ENCODE measurements around the gene SMYD3. TPM values are rescaled to one million over a fixed set of nuclear protein-coding genes. Genes with fewer than 3 reads are reported as not detected.

The SMYD3 gene
- total and polyA plus RNA-seq, 2 donors (not counting 3 experiments of a cell fraction or from before 2014, with no cell fraction given) = 16.0 to 32.1 TPM

- FAIRE-seq = no peak
- H3K4me1 ChIP-seq (ENCODE audit: control insufficient read depth, extremely low read depth, insufficient read depth, low read length) = no peaks in the 10 kb centered on the region
- TF ChIP-seq JUN (IDR thresholded peaks at IDR 0.05; ENCODE audit: borderline replicate concordance, insufficient read depth, insufficient read length, low read depth) (no peak), POLR2AphosphoS5 (IDR thresholded peaks at IDR 0.05; ENCODE audit: insufficient read depth, low read depth, low read length) (no peak), POLR2A (IDR thresholded peaks at IDR 0.05; ENCODE audit: low read depth, low read length) (no peak), GATA2 (IDR thresholded peaks at IDR 0.05; ENCODE audit: insufficient read depth, insufficient read length, low read depth, low read length) (no peak), FOS (IDR thresholded peaks at IDR 0.05; ENCODE audit: borderline replicate concordance, insufficient read depth, low read length) (no peak), EZH2 (IDR thresholded peaks at IDR 0.05; ENCODE audit: borderline replicate concordance, low read depth, low read length, severe bottlenecking) (no peak), MYC (IDR thresholded peaks at IDR 0.05; ENCODE audit: low read depth, low read length) (no peak)
- TF ChIP-seq, protein P1, sequence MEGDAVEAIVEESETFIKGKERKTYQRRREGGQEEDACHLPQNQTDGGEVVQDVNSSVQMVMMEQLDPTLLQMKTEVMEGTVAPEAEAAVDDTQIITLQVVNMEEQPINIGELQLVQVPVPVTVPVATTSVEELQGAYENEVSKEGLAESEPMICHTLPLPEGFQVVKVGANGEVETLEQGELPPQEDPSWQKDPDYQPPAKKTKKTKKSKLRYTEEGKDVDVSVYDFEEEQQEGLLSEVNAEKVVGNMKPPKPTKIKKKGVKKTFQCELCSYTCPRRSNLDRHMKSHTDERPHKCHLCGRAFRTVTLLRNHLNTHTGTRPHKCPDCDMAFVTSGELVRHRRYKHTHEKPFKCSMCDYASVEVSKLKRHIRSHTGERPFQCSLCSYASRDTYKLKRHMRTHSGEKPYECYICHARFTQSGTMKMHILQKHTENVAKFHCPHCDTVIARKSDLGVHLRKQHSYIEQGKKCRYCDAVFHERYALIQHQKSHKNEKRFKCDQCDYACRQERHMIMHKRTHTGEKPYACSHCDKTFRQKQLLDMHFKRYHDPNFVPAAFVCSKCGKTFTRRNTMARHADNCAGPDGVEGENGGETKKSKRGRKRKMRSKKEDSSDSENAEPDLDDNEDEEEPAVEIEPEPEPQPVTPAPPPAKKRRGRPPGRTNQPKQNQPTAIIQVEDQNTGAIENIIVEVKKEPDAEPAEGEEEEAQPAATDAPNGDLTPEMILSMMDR (IDR thresholded peaks at IDR 0.05; ENCODE audit: extremely low read depth in 1 of 2, insufficient read depth in 1 of 2, low read depth in 1 of 2, low read length in 2 of 2) = no peak
- TF ChIP-seq, protein P2, sequence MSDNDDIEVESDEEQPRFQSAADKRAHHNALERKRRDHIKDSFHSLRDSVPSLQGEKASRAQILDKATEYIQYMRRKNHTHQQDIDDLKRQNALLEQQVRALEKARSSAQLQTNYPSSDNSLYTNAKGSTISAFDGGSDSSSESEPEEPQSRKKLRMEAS (IDR thresholded peaks at IDR 0.05; ENCODE audit: insufficient read depth, insufficient read length) = no peak
- no peaks in the 10 kb centered on the region for H4K20me1 ChIP-seq (replicated peaks; ENCODE audit: control insufficient read depth, extremely low read depth, insufficient read depth, low read length)
- ChIA-PET POLR2A (no interaction called here), CTCF (no interaction called here)
- no peak overlapping the region for H2AFZ ChIP-seq (ENCODE audit: low read depth, low read length)
- no peaks in the 10 kb centered on the region for H3K9me1 ChIP-seq (replicated peaks; ENCODE audit: control insufficient read depth, extremely low read depth, insufficient read depth, low read length)
- H3K79me2 ChIP-seq (ENCODE audit: control insufficient read depth, insufficient read depth, low read length) = no peaks in the 10 kb centered on the region
- no peaks in the 10 kb centered on the region for H3K27me3 ChIP-seq (ENCODE audit: control insufficient read depth in 2 of 2, insufficient read depth in 2 of 2, low read length in 2 of 2)
- dilution Hi-C loops (cut with MboI; ENCODE audit: extremely low pct_ligation_motif_present, low sequenced_read_pairs) = no loop called here
- intact Hi-C loops (cut with micrococcal nuclease) = no loop called here
- no peaks in the 10 kb centered on the region for H3K9me3 ChIP-seq (replicated peaks; ENCODE audit: control insufficient read depth, insufficient read depth, low read length)
- no TSS peak for BruUV-seq (replicated peaks)
- H3K9ac ChIP-seq (replicated peaks; ENCODE audit: extremely low read depth, insufficient read depth, low read length) = no peak overlapping the region
- H3K4me2 ChIP-seq (ENCODE audit: insufficient read depth, low read length) = no peak overlapping the region
- H3K36me3 ChIP-seq (ENCODE audit: control insufficient read depth in 2 of 2, extremely low read depth in 1 of 2, insufficient read depth in 2 of 2, low read length in 2 of 2) = no peaks in the 10 kb centered on the region
- no peak for DNase-seq (ENCODE audit: low read depth, low spot score)
- H3K4me3 ChIP-seq (replicated peaks in 1 of 3; ENCODE audit: insufficient read depth in 1 of 3, low read depth in 1 of 3, low read length in 3 of 3) = no peak overlapping the region
- no peak overlapping the region for H3K27ac ChIP-seq (ENCODE audit: insufficient read depth, low read depth, low read length)
Observed at GRCh38 chr1:245749053-245749452, 758.0 kb downstream of the SMYD3 start.
